GM06990 (cell line): Measurements from ENCODE around the gene ARHGAP9.

Experiments used
- DNase-seq: peaks from one replicate; pipeline ENCODE4 v3.0.0-alpha.2; 2011; ENCODE audit not compliant: insufficient read length; ENCODE audit errors: extremely low read depth
- H3K27me3 ChIP-seq: replicated peaks from 2 replicates; pipeline ENCODE4 v1.6.0; 2011; ENCODE audit warnings: low read length; ENCODE audit not compliant: control insufficient read depth, insufficient read depth
- H3K36me3 ChIP-seq: 2 replicates; pipeline ENCODE4 v1.5.1; 2011; ENCODE audit warnings: low read length; ENCODE audit not compliant: control insufficient read depth, insufficient read depth
- H3K4me3 ChIP-seq: replicated peaks from 2 replicates; pipeline ENCODE4 v1.5.1; 2011; ENCODE audit warnings: low read depth, mild to moderate bottlenecking, control low read depth, low read length
- CTCF ChIP-seq: IDR thresholded peaks from 2 replicates; pipeline ENCODE4 v1.5.1; 2011; ENCODE audit warnings: low read length, control low read depth, mild to moderate bottlenecking, inconsistent platforms; ENCODE audit not compliant: insufficient read depth, poor library complexity, severe bottlenecking

ARHGAP9 gene

GRCh38 chr12:57487597-57488401 lies 8.1 kb upstream of the ARHGAP9 start, which contains the start of gene MARS1:
TSS of gene MARS1 (plus strand) at chr12:57488068. CDS start at chr12:57488091, 23 bp downstream.
- no peaks in the 10 kb centered on the region for H3K27me3 ChIP-seq
- TF ChIP-seq CTCF = peak; percentile 46
- peaks cover 18% of the 10 kb centered on the region for H3K36me3 ChIP-seq
- DNase-seq = peak; percentile 90
- H3K4me3 ChIP-seq = peak within 1 kb of the TSS; percentile 99

GRCh38 chr12:57487055-57487596 lies 7.5 kb upstream of the ARHGAP9 start:
- no peak for DNase-seq
- peaks cover 16% of the 10 kb centered on the region for H3K36me3 ChIP-seq
- no peak for TF ChIP-seq CTCF
- no peaks in the 10 kb centered on the region for H3K27me3 ChIP-seq
- H3K4me3 ChIP-seq = peak overlapping the region; percentile 99; the same call in 1 of the 2 replicates

- Histone ChIP-seq H3K4me3 (no peak overlapping the region), H3K27me3 (no peaks in the 10 kb centered on the region), H3K36me3 (peaks cover 10% of the 10 kb centered on the region)
- DNase-seq = no peak
- TF ChIP-seq CTCF = no peak
Measured at GRCh38 chr12:57485695-57486094, 6.0 kb upstream of the ARHGAP9 start.

GRCh38 chr12:57483466-57483865 lies 3.8 kb upstream of the ARHGAP9 start:
- Histone ChIP-seq H3K4me3 (no peak overlapping the region), H3K36me3 (no peaks in the 10 kb centered on the region), H3K27me3 (no peaks in the 10 kb centered on the region)
- TF ChIP-seq CTCF = no peak
- DNase-seq = no peak

- no peak for DNase-seq
- TF ChIP-seq CTCF = no peak
- Histone ChIP-seq H3K4me3 (no peak overlapping the region), H3K36me3 (no peaks in the 10 kb centered on the region), H3K27me3 (no peaks in the 10 kb centered on the region)
Measured at GRCh38 chr12:57481671-57482070, 2.0 kb upstream of the ARHGAP9 start.
